Ascending aorta (tissue), 2 donors: ENCODE results near the gene CAMK1D. TPM values are rescaled to one million over a fixed set of nuclear protein-coding genes. Genes with fewer than 3 reads are reported as not detected.

Source experiments
- DNase-seq, 2 donors: peaks; one replicate each; pipeline ENCODE4 v3.0.0-alpha.2; 2019; ENCODE audit warnings: low spot score in 2 of 2
- H3K27ac ChIP-seq, 2 donors: fragments of 200-600 bp; sonication (generic); one replicate each; pipeline ENCODE4 v1.5.1; 2016 to 2017; ENCODE audit warnings: mild to moderate bottlenecking in 1 of 2
- H3K27me3 ChIP-seq: fragments of 200-600 bp; sonication (generic); one replicate; pipeline ENCODE4 v1.5.1; 2017
- H3K36me3 ChIP-seq, 2 donors: fragments of 200-600 bp; sonication (generic); one replicate each; pipeline ENCODE4 v1.5.1; 2016
- H3K4me1 ChIP-seq, 2 donors: fragments of 200-600 bp; sonication (generic); one replicate each; pipeline ENCODE4 v1.5.1; 2016 to 2017; ENCODE audit warnings: mild to moderate bottlenecking in 1 of 2
- H3K4me3 ChIP-seq, 2 donors: fragments of 200-600 bp; sonication (generic); one replicate each; pipeline ENCODE4 v1.5.1; 2016 to 2017; ENCODE audit warnings: mild to moderate bottlenecking in 1 of 2
- H3K9me3 ChIP-seq, 2 donors: fragments of 200-600 bp; sonication (generic); one replicate each; pipeline ENCODE4 v1.5.1; 2016
- CTCF ChIP-seq, 3 experiments: fragments of 200-600 bp in 2 of 3; fragments of 450-650 bp in 1 of 3; sonication (generic) in 2 of 3; IDR thresholded peaks; one replicate each; pipeline ENCODE4 v1.5.1; 2016 to 2019; ENCODE audit warnings: antibody characterized with exemption in 3 of 3, mild to moderate bottlenecking in 1 of 3, moderate library complexity in 1 of 3
- intact Hi-C: fragments of 100-400 bp; cut with DNase I; formaldehyde crosslinking; loops from one replicate; pipeline ENCODE4 v1.15.1; 2023
- total RNA-seq: library from RNA; depleted of rRNA; stranded (reverse); fragments of >200 nt; gene quantifications from one replicate; pipeline ENCODE4 v1.1.0, GENCODE V29; 2016

The CAMK1D gene
- total RNA-seq, 1 donor from 2014 or later, result 4.2 TPM

GRCh38 chr10:12843296-12843945, 494.1 kb downstream of the CAMK1D start:
- H3K9me3 ChIP-seq, result no peaks in the 10 kb centered on the region
- H3K4me3 ChIP-seq, result no peak overlapping the region
- H3K27ac ChIP-seq, result no peak overlapping the region
- intact Hi-C loops, result loop anchor here (5.0 kb wide), 1 partner anchor 44 kb away; no protein-coding TSS in a partner anchor
- H3K27me3 ChIP-seq, result no peaks in the 10 kb centered on the region
- H3K36me3 ChIP-seq, result no peaks in the 10 kb centered on the region
- no peak for DNase-seq
- H3K4me1 ChIP-seq, result peaks cover 0 to 10% of the 10 kb centered on the region in 2 donors
- TF ChIP-seq CTCF (IDR thresholded peaks at IDR 0.05), result no peak

- intact Hi-C loops, result loop anchor here (5.0 kb wide), 1 partner anchor 42 kb away; no protein-coding TSS in a partner anchor
- Histone ChIP-seq H3K9me3 (no peaks in the 10 kb centered on the region), H3K4me1 (peaks cover 1 to 22% of the 10 kb centered on the region in 2 donors), H3K27me3 (no peaks in the 10 kb centered on the region), H3K36me3 (no peaks in the 10 kb centered on the region), H3K27ac (peak overlapping the region; percentile 49 to 73), H3K4me3 (peak overlapping the region in 1 of 2 donors; percentile 26)
- DNase-seq, result peak in 1 of 2 donors; percentile 77
- no peak for TF ChIP-seq CTCF (IDR thresholded peaks at IDR 0.05)
These were observed 495.6 kb downstream of the CAMK1D start for GRCh38 chr10:12844811-12845483.

- H3K4me1 ChIP-seq, result peaks cover 2 to 23% of the 10 kb centered on the region in 2 donors
- H3K4me3 ChIP-seq, result no peak overlapping the region
- no peaks in the 10 kb centered on the region for H3K36me3 ChIP-seq
- no peak overlapping the region for H3K27ac ChIP-seq
- DNase-seq, result no peak
- TF ChIP-seq CTCF (IDR thresholded peaks at IDR 0.05), result no peak
- intact Hi-C loops, result no loop called here
- no peaks in the 10 kb centered on the region for H3K27me3 ChIP-seq
- H3K9me3 ChIP-seq, result no peaks in the 10 kb centered on the region
These were observed 497.4 kb downstream of the CAMK1D start for GRCh38 chr10:12846718-12847117.

GRCh38 chr10:12847361-12847975, 498.1 kb downstream of the CAMK1D start:
- H3K27ac ChIP-seq, result no peak overlapping the region
- no peaks in the 10 kb centered on the region for H3K27me3 ChIP-seq
- no peaks in the 10 kb centered on the region for H3K9me3 ChIP-seq
- no peaks in the 10 kb centered on the region for H3K36me3 ChIP-seq
- no peak overlapping the region for H3K4me3 ChIP-seq
- intact Hi-C loops, result no loop called here
- no peak for TF ChIP-seq CTCF (IDR thresholded peaks at IDR 0.05)
- peaks cover 2 to 23% of the 10 kb centered on the region in 2 donors for H3K4me1 ChIP-seq
- no peak for DNase-seq

GRCh38 chr10:12848439-12849173, 499.3 kb downstream of the CAMK1D start:
- Histone ChIP-seq H3K36me3 (no peaks in the 10 kb centered on the region), H3K9me3 (no peaks in the 10 kb centered on the region), H3K4me1 (peaks cover 2 to 23% of the 10 kb centered on the region in 2 donors), H3K27ac (no peak overlapping the region), H3K27me3 (no peaks in the 10 kb centered on the region), H3K4me3 (no peak overlapping the region)
- no peak for DNase-seq
- intact Hi-C loops, result no loop called here
- TF ChIP-seq CTCF (IDR thresholded peaks at IDR 0.05), result no peak
